Measurements from ENCODE around the gene CAPN2. TPM values are rescaled to one million over a fixed set of nuclear protein-coding genes. Genes with fewer than 3 reads are reported as not detected.

The CAPN2 gene
- total and polyA plus RNA-seq, 2 experiments from 2014 or later: 8.4 to 17.8 TPM

GRCh38 chr1:223730479-223731132 lies 18.3 kb downstream of the CAPN2 start (continued):
- TF ChIP-seq, protein P1, sequence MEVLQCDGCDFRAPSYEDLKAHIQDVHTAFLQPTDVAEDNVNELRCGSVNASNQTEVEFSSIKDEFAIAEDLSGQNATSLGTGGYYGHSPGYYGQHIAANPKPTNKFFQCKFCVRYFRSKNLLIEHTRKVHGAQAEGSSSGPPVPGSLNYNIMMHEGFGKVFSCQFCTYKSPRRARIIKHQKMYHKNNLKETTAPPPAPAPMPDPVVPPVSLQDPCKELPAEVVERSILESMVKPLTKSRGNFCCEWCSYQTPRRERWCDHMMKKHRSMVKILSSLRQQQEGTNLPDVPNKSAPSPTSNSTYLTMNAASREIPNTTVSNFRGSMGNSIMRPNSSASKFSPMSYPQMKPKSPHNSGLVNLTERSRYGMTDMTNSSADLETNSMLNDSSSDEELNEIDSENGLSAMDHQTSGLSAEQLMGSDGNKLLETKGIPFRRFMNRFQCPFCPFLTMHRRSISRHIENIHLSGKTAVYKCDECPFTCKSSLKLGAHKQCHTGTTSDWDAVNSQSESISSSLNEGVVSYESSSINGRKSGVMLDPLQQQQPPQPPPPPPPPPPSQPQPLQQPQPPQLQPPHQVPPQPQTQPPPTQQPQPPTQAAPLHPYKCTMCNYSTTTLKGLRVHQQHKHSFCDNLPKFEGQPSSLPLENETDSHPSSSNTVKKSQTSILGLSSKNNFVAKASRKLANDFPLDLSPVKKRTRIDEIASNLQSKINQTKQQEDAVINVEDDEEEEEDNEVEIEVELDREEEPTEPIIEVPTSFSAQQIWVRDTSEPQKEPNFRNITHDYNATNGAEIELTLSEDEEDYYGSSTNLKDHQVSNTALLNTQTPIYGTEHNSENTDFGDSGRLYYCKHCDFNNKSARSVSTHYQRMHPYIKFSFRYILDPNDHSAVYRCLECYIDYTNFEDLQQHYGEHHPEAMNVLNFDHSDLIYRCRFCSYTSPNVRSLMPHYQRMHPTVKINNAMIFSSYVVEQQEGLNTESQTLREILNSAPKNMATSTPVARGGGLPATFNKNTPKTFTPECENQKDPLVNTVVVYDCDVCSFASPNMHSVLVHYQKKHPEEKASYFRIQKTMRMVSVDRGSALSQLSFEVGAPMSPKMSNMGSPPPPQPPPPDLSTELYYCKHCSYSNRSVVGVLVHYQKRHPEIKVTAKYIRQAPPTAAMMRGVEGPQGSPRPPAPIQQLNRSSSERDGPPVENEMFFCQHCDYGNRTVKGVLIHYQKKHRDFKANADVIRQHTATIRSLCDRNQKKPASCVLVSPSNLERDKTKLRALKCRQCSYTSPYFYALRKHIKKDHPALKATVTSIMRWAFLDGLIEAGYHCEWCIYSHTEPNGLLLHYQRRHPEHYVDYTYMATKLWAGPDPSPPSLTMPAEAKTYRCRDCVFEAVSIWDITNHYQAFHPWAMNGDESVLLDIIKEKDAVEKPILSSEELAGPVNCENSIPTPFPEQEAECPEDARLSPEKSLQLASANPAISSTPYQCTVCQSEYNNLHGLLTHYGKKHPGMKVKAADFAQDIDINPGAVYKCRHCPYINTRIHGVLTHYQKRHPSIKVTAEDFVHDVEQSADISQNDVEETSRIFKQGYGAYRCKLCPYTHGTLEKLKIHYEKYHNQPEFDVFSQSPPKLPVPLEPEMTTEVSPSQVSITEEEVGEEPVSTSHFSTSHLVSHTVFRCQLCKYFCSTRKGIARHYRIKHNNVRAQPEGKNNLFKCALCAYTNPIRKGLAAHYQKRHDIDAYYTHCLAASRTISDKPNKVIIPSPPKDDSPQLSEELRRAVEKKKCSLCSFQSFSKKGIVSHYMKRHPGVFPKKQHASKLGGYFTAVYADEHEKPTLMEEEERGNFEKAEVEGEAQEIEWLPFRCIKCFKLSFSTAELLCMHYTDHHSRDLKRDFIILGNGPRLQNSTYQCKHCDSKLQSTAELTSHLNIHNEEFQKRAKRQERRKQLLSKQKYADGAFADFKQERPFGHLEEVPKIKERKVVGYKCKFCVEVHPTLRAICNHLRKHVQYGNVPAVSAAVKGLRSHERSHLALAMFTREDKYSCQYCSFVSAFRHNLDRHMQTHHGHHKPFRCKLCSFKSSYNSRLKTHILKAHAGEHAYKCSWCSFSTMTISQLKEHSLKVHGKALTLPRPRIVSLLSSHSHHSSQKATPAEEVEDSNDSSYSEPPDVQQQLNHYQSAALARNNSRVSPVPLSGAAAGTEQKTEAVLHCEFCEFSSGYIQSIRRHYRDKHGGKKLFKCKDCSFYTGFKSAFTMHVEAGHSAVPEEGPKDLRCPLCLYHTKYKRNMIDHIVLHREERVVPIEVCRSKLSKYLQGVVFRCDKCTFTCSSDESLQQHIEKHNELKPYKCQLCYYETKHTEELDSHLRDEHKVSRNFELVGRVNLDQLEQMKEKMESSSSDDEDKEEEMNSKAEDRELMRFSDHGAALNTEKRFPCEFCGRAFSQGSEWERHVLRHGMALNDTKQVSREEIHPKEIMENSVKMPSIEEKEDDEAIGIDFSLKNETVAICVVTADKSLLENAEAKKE (CRISPR knock-in tag; IDR thresholded peaks at IDR 0.05): no peak
- no peak for TF ChIP-seq ZNF331 (CRISPR knock-in tag; IDR thresholded peaks at IDR 0.05; ENCODE audit: low read depth)
- TF ChIP-seq NANOG (IDR thresholded peaks at IDR 0.05; ENCODE audit: borderline replicate concordance): no peak

DNA sequence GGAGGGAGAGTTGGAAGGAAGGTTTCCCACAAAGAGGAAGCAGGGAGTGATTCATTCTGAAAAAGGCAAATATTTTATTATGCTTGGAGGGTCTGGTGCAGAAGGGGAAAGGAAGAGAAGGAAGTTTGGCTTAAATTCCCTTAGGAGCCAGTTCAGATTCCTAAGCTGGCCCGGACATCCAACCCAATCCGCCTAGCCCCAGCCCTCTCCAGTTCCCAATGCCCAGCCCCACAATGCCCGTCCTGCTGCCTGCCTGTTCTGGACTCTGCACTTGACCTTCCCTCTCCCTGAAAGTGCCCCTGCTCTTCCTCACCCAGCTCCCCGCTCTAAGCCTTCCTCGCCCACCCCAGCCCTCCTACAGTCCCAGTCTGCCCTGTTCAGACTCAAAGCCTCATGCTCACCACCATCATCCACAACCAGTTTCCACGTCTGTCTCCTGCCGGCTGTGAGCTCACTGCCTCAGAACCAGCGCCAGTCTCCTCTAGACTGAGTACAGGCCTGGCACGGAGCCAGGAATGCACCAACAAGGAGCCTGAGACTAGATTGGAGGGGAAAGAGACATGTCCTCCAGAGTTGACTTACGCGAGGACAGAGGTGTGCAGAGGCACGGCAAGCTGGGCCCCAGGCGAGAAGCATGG lies 18.9 kb downstream of the CAPN2 start:
- no peak overlapping the region for H2AFZ ChIP-seq
- Mint-ChIP-seq H3K4me3 (no peak overlapping the region), H3K9me3 (no peaks in the 10 kb centered on the region; the same call in 2 of the 3 replicates), H3K27me3 (ENCODE audit: insufficient read depth, low read depth, poor library complexity) (peaks cover 76% of the 10 kb centered on the region), H3K36me3 (ENCODE audit: low read depth) (peaks cover 16% of the 10 kb centered on the region), H3K27ac (no peak overlapping the region), H3K4me1 (peaks cover 64% of the 10 kb centered on the region)
- H3K36me3 ChIP-seq (ENCODE audit: insufficient read depth): no peaks in the 10 kb centered on the region
- H3K9me2 ChIP-seq (ENCODE audit: insufficient read depth): peaks cover 10% of the 10 kb centered on the region
- H3K27me3 ChIP-seq (ENCODE audit: insufficient read depth): peaks cover 72% of the 10 kb centered on the region
- H3F3A ChIP-seq (replicated peaks; ENCODE audit: low read depth): no peaks in the 10 kb centered on the region
- H3K4me1 ChIP-seq (ENCODE audit: insufficient read depth): peaks cover 49% of the 10 kb centered on the region
- ATAC-seq (no peak), DNase-seq (ENCODE audit: low spot score) (no peak)
- H3K27ac ChIP-seq (ENCODE audit: low read depth): no peak overlapping the region
- H3K4me3 ChIP-seq: no peak overlapping the region
- H4K20me1 ChIP-seq (replicated peaks; ENCODE audit: insufficient read depth): no peaks in the 10 kb centered on the region; the same call in 1 of the 2 replicates
- H3K79me2 ChIP-seq (replicated peaks; ENCODE audit: insufficient read depth): no peaks in the 10 kb centered on the region
- peak overlapping the region; percentile 9; the same call in 1 of the 2 replicates for H3K4me2 ChIP-seq
- TF ChIP-seq JUNB (IDR thresholded peaks at IDR 0.05; ENCODE audit: unreplicated experiment): no peak
- no peak for TF ChIP-seq CREB1 (CRISPR knock-in tag; IDR thresholded peaks at IDR 0.05; ENCODE audit: low read depth)
- TF ChIP-seq, protein P1 (CRISPR knock-in tag; IDR thresholded peaks at IDR 0.05): no peak
- TF ChIP-seq ZNF114 (CRISPR knock-in tag; IDR thresholded peaks at IDR 0.05): no peak
